Fibroblast of lung (primary cell): Measurements from ENCODE around the gene SLC24A1. TPM values are rescaled to one million over a fixed set of nuclear protein-coding genes. Genes with fewer than 3 reads are reported as not detected.

ENCODE experiments used
- DNase-seq, 2 donors: peaks; one replicate each; pipeline versions ENCODE4 v3.0.0 to v3.0.0-alpha.2; 2010; ENCODE audit warnings: low read depth in 2 of 2
- H2AFZ ChIP-seq: 2 replicates; pipeline ENCODE4 v1.5.1; 2012; ENCODE audit warnings: low read length, control low read depth, inconsistent platforms
- H3K27ac ChIP-seq: 2 replicates; pipeline ENCODE4 v1.5.1; 2011; ENCODE audit warnings: low read length, control low read depth; ENCODE audit not compliant: insufficient read depth
- H3K27me3 ChIP-seq: 2 replicates; pipeline ENCODE4 v1.5.1; 2011; ENCODE audit warnings: mild to moderate bottlenecking, low read length; ENCODE audit not compliant: control insufficient read depth, insufficient read depth
- H3K36me3 ChIP-seq: 2 replicates; pipeline ENCODE4 v1.5.1; 2011; ENCODE audit warnings: low read length; ENCODE audit not compliant: control insufficient read depth, insufficient read depth
- H3K4me1 ChIP-seq: 2 replicates; pipeline ENCODE4 v1.5.1; 2011; ENCODE audit warnings: low read length; ENCODE audit not compliant: control insufficient read depth, insufficient read depth; ENCODE audit errors: extremely low read depth
- H3K4me2 ChIP-seq: 2 replicates; pipeline ENCODE4 v1.5.1; 2011; ENCODE audit warnings: low read length, control low read depth; ENCODE audit not compliant: insufficient read depth; ENCODE audit errors: extremely low read depth
- H3K4me3 ChIP-seq, 4 experiments: fragments of 200-600 bp in 1 of 4; sonication (generic) in 1 of 4; replicated peaks in 1 of 4; 2 replicates each; pipeline ENCODE4 v1.5.1; 2011 to 2016; ENCODE audit warnings: low read length in 4 of 4, low read depth in 3 of 4, mild to moderate bottlenecking in 3 of 4, control low read depth in 2 of 4, inconsistent platforms in 1 of 4, mixed read lengths in 1 of 4; ENCODE audit not compliant: insufficient read depth in 1 of 4; ENCODE audit errors: control extremely low read depth in 1 of 4
- H3K79me2 ChIP-seq: 2 replicates; pipeline ENCODE4 v1.5.1; 2012; ENCODE audit warnings: mild to moderate bottlenecking, low read length, inconsistent platforms; ENCODE audit not compliant: control insufficient read depth, insufficient read depth
- H3K9ac ChIP-seq: 2 replicates; pipeline ENCODE4 v1.5.1; 2011; ENCODE audit warnings: mild to moderate bottlenecking, low read length, control low read depth; ENCODE audit not compliant: insufficient read depth
- H3K9me3 ChIP-seq: 2 replicates; pipeline ENCODE4 v1.5.1; 2012; ENCODE audit warnings: low read depth, low read length; ENCODE audit not compliant: control insufficient read depth, insufficient read depth
- H4K20me1 ChIP-seq: 2 replicates; pipeline ENCODE4 v1.5.1; 2011; ENCODE audit warnings: low read length; ENCODE audit not compliant: control insufficient read depth, insufficient read depth; ENCODE audit errors: extremely low read depth
- EZH2 ChIP-seq: IDR thresholded peaks from 2 replicates; pipeline ENCODE4 v1.5.1; 2012; ENCODE audit warnings: low read length, control low read depth, mild to moderate bottlenecking; ENCODE audit errors: missing control alignments
- polyA plus RNA-seq, 2 donors: library from polyadenylated mRNA; depleted of rRNA in 1 of 2; stranded (reverse) in 1 of 2; unstranded in 1 of 2; fragments of >200 nt; gene quantifications; 2 replicates each; pipeline ENCODE4 v1.2.1, GENCODE V29; 2011 to 2012; ENCODE audit warnings: missing spikeins in 1 of 2
- total RNA-seq: library from RNA; depleted of rRNA; stranded (reverse); fragments of >200 nt; gene quantifications from 2 replicates; pipeline ENCODE4 v1.2.1, GENCODE V29; 2014
- TF ChIP-seq, protein P1 (sequence below), 2 donors: IDR thresholded peaks in 1 of 2; conservative IDR thresholded peaks in 1 of 2; 1 replicate in 1 of 2; 2 replicates in 1 of 2; pipeline ENCODE4 v1.5.1; 2011 to 2012; ENCODE audit warnings: low read length in 2 of 2, control low read depth in 1 of 2, inconsistent platforms in 1 of 2, low read depth in 1 of 2, mild to moderate bottlenecking in 1 of 2

The SLC24A1 gene
- total and polyA plus RNA-seq, 2 donors (not counting 1 experiment from before 2014, with no cell fraction given): 4.5 to 7.9 TPM

DNA sequence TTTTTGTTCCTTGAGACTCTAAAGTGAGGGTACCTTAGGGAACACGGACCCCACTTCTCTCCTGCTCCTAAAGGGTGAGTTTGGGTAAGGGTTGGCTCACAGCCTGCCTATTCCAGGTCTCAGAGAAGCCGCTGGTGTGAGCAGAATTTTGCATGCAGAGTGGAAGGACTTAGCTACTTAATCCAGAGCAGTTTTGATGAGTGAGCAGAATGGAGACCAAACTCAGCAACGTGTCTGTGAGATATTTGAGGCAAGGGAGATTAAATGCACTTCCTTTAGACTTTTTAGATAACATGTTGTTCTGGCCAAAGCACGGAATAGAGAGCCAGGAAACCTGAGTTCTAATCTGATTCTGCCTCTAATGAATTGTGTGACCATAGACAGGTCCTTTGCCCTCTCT, 5.1 kb downstream of the SLC24A1 start:
- Histone ChIP-seq H3K9me3 (no peaks in the 10 kb centered on the region), H4K20me1 (no peaks in the 10 kb centered on the region), H3K36me3 (no peaks in the 10 kb centered on the region), H3K4me3 (no peak overlapping the region), H3K27me3 (no peaks in the 10 kb centered on the region), H3K27ac (no peak overlapping the region), H3K4me1 (no peaks in the 10 kb centered on the region), H3K4me2 (no peak overlapping the region), H3K79me2 (no peaks in the 10 kb centered on the region), H3K9ac (no peak overlapping the region), H2AFZ (no peak overlapping the region)
- no peak for TF ChIP-seq EZH2
- TF ChIP-seq, protein P1, sequence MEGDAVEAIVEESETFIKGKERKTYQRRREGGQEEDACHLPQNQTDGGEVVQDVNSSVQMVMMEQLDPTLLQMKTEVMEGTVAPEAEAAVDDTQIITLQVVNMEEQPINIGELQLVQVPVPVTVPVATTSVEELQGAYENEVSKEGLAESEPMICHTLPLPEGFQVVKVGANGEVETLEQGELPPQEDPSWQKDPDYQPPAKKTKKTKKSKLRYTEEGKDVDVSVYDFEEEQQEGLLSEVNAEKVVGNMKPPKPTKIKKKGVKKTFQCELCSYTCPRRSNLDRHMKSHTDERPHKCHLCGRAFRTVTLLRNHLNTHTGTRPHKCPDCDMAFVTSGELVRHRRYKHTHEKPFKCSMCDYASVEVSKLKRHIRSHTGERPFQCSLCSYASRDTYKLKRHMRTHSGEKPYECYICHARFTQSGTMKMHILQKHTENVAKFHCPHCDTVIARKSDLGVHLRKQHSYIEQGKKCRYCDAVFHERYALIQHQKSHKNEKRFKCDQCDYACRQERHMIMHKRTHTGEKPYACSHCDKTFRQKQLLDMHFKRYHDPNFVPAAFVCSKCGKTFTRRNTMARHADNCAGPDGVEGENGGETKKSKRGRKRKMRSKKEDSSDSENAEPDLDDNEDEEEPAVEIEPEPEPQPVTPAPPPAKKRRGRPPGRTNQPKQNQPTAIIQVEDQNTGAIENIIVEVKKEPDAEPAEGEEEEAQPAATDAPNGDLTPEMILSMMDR (conservative IDR thresholded peaks at IDR 0.05 in 1 of 2, IDR thresholded peaks at IDR 0.05 in 1 of 2; ENCODE audit: low read depth in 1 of 2, low read length in 2 of 2): no peak
- DNase-seq: no peak

DNA sequence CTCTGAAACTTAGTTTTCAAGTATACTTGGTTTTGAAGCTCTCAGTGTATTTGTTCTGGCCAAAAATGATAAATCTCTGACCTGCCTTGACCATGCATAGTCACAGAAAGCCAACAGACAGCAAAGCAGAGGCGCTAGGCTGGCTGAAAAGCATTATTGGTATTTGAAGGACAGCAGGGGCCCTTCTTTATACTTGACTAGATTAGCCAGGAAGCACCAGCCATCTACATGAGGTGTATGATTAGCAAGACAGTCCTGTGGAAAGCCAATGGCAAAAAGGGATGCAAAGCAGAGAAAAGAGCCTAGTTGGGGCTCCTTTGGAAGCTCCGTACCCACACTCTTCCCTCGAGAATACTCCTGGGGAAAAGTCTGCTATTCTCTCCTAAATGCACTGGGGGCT, 7.8 kb downstream of the SLC24A1 start:
- Histone ChIP-seq H4K20me1 (no peaks in the 10 kb centered on the region), H3K27ac (no peak overlapping the region), H3K9me3 (no peaks in the 10 kb centered on the region), H2AFZ (no peak overlapping the region), H3K9ac (no peak overlapping the region), H3K4me1 (no peaks in the 10 kb centered on the region), H3K4me3 (no peak overlapping the region), H3K4me2 (no peak overlapping the region), H3K36me3 (no peaks in the 10 kb centered on the region), H3K27me3 (no peaks in the 10 kb centered on the region), H3K79me2 (no peaks in the 10 kb centered on the region)
- DNase-seq: no peak
- TF ChIP-seq, protein P1 (conservative IDR thresholded peaks at IDR 0.05 in 1 of 2, IDR thresholded peaks at IDR 0.05 in 1 of 2; ENCODE audit: low read depth in 1 of 2, low read length in 2 of 2): no peak
- TF ChIP-seq EZH2: no peak

DNA sequence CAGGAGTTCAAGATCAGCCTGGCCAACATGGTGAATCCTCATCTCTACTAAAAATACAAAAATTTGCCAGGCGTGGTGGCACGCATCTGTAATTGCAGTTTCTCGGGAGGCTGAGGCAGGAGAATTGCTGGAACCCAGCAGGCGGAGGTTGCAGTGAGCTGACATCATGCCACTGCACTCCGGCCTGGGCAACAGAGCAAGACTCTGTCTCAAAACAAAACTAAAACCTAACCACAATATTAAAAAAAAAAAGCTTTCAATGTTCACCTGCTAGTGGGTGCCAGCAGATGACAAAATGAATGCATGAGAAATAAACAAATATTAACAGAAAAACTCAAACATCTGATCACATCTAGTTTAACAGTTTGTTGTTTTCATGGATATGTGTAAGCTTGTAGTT, 9.0 kb downstream of the SLC24A1 start:
- H3K9me3 ChIP-seq: no peaks in the 10 kb centered on the region
- no peak for DNase-seq
- H3K9ac ChIP-seq: no peak overlapping the region
- H3K4me3 ChIP-seq: no peak overlapping the region
- H4K20me1 ChIP-seq: no peaks in the 10 kb centered on the region
- TF ChIP-seq EZH2: no peak
- TF ChIP-seq, protein P1 (conservative IDR thresholded peaks at IDR 0.05 in 1 of 2, IDR thresholded peaks at IDR 0.05 in 1 of 2; ENCODE audit: low read depth in 1 of 2, low read length in 2 of 2): no peak
- no peak overlapping the region for H3K27ac ChIP-seq
- H3K79me2 ChIP-seq: no peaks in the 10 kb centered on the region
- H2AFZ ChIP-seq: no peak overlapping the region
- H3K27me3 ChIP-seq: no peaks in the 10 kb centered on the region
- H3K36me3 ChIP-seq: no peaks in the 10 kb centered on the region
- no peaks in the 10 kb centered on the region for H3K4me1 ChIP-seq
- no peak overlapping the region for H3K4me2 ChIP-seq
